HG03469 (cell line): ENCODE data around the gene NLGN3.

ENCODE experiments used
- ATAC-seq: cut with Tn5 transposase; IDR thresholded peaks from one replicate; pipeline ENCODE4 v1.9.1; 2021; ENCODE audit warnings: mild to moderate bottlenecking, moderate library complexity, moderate number of reproducible peaks; ENCODE audit not compliant: unreplicated experiment

NLGN3 gene

GRCh38 chrX:71212536-71212935, 67.9 kb downstream of the NLGN3 start:
- no peak for ATAC-seq

GRCh38 chrX:71214152-71214551, 69.5 kb downstream of the NLGN3 start:
- no peak for ATAC-seq

- ATAC-seq, result no peak
Observed at GRCh38 chrX:71214604-71215337, 70.1 kb downstream of the NLGN3 start.

- ATAC-seq, result no peak
Observed at GRCh38 chrX:71215338-71215912, 70.8 kb downstream of the NLGN3 start.

- no peak for ATAC-seq
Observed at GRCh38 chrX:71216485-71216884, 71.8 kb downstream of the NLGN3 start.

GRCh38 chrX:71217298-71217697, 72.7 kb downstream of the NLGN3 start:
- no peak for ATAC-seq
